WTC11 (cell line): ENCODE data around the gene HYAL1.

ENCODE experiments used
- CTCF ChIP-seq: fragments of 200-600 bp; IDR thresholded peaks from 2 replicates; pipeline ENCODE4 v1.8.0; 2022; ENCODE audit warnings: antibody characterized with exemption
- E2F4 ChIP-seq: sonication (generic); formaldehyde crosslinking; IDR thresholded peaks from 2 replicates; pipeline ENCODE4 v1.8.1; 2022; ENCODE audit warnings: low read depth, mild to moderate bottlenecking, moderate library complexity, missing genetic modification reagents, borderline replicate concordance
- ELF4 ChIP-seq: sonication (generic); formaldehyde crosslinking; IDR thresholded peaks from 2 replicates; pipeline ENCODE4 v1.8.1; 2022; ENCODE audit warnings: low read depth, mild to moderate bottlenecking, moderate library complexity, missing genetic modification reagents
- FOXJ3 ChIP-seq: sonication (generic); formaldehyde crosslinking; IDR thresholded peaks from 2 replicates; pipeline ENCODE4 v1.9.0; 2021; ENCODE audit warnings: missing genetic modification reagents, mild to moderate bottlenecking, borderline replicate concordance
- FOXP4 ChIP-seq: sonication (generic); formaldehyde crosslinking; IDR thresholded peaks from 2 replicates; pipeline ENCODE4 v1.8.0; 2022; ENCODE audit warnings: mild to moderate bottlenecking, missing genetic modification reagents
- JUN ChIP-seq: sonication (generic); formaldehyde crosslinking; IDR thresholded peaks from 2 replicates; pipeline ENCODE4 v1.8.0; 2023; ENCODE audit warnings: mild to moderate bottlenecking, missing genetic modification reagents
- SP1 ChIP-seq: sonication (generic); formaldehyde crosslinking; conservative IDR thresholded peaks from 2 replicates; pipeline ENCODE4 v1.8.1; 2022; ENCODE audit warnings: missing genetic modification reagents
- STAT6 ChIP-seq: sonication (generic); formaldehyde crosslinking; conservative IDR thresholded peaks from 2 replicates; pipeline ENCODE4 v1.8.1; 2023; ENCODE audit warnings: mild to moderate bottlenecking, low read depth, missing genetic modification reagents, moderate library complexity
- ZBTB21 ChIP-seq: sonication (generic); formaldehyde crosslinking; IDR thresholded peaks from 2 replicates; pipeline ENCODE4 v1.8.1; 2023; ENCODE audit warnings: mild to moderate bottlenecking, missing genetic modification reagents, borderline replicate concordance
- ZBTB43 ChIP-seq: sonication (generic); formaldehyde crosslinking; IDR thresholded peaks from 2 replicates; pipeline ENCODE4 v1.8.1; 2023; ENCODE audit warnings: mild to moderate bottlenecking, missing genetic modification reagents
- ZNF317 ChIP-seq: sonication (generic); formaldehyde crosslinking; IDR thresholded peaks from 2 replicates; pipeline ENCODE4 v1.8.1; 2023; ENCODE audit warnings: low read depth, mild to moderate bottlenecking, moderate library complexity, missing genetic modification reagents, borderline replicate concordance

GRCh38 chr3:50339485-50340146, 36.2 kb upstream of the HYAL1 start:
- TF ChIP-seq SP1 (CRISPR knock-in tag) (no peak), ZBTB21 (CRISPR knock-in tag) (no peak), CTCF (no peak), JUN (no peak), E2F4 (CRISPR knock-in tag) (no peak), FOXP4 (CRISPR knock-in tag) (no peak), ELF4 (CRISPR knock-in tag) (no peak), FOXJ3 (CRISPR knock-in tag) (no peak), ZNF317 (CRISPR knock-in tag) (no peak), ZBTB43 (no peak), STAT6 (no peak)
